SK-N-SH (cell line): ENCODE data around the gene BRD1. TPM values are rescaled to one million over a fixed set of nuclear protein-coding genes. Genes with fewer than 3 reads are reported as not detected.

Source experiments
- CTCF ChIA-PET: fragments of 300-600, 350-600 bp; formaldehyde crosslinking; extraction: SDS; loops from one replicate; lab custom pipeline; 2021; lab: Yijun Ruan, JAX
- POLR2A ChIA-PET: fragments of 350-600 bp; sonication (Branson Sonifier 250); formaldehyde crosslinking; extraction: SDS; loops from one replicate; lab custom pipeline; 2020; ENCODE audit warnings: antibody characterized with exemption, inconsistent platforms; lab: Yijun Ruan, JAX
- DNase-seq: peaks from one replicate; pipeline ENCODE4 v3.0.0; 2012
- H2AFZ ChIP-seq: fragments of 200-600 bp; sonication (generic); 2 replicates; pipeline ENCODE4 v1.8.1; 2016; ENCODE audit warnings: antibody characterized with exemption, mild to moderate bottlenecking, low read depth
- H3F3A ChIP-seq: fragments of 200-600 bp; sonication (generic); replicated peaks from 2 replicates; pipeline ENCODE3; 2016; ENCODE audit warnings: antibody characterized with exemption, mild to moderate bottlenecking; ENCODE audit not compliant: insufficient read depth
- H3K27ac ChIP-seq, 2 experiments: fragments of 200-500 bp in 1 of 2; fragments of 200-600 bp in 1 of 2; sonication (Bioruptor generic) in 1 of 2; sonication (generic), shearing (Covaris generic) in 1 of 2; 2 replicates each; pipeline versions ENCODE4 v1.5.1 to v1.6.1; 2014 to 2016; ENCODE audit warnings: low read depth in 2 of 2, inconsistent platforms in 1 of 2, low read length in 1 of 2, mild to moderate bottlenecking in 1 of 2, mixed read lengths in 1 of 2
- H3K27me3 ChIP-seq: fragments of 200-600 bp; sonication (generic), shearing (Covaris generic); 2 replicates; pipeline ENCODE4 v1.6.1; 2016; ENCODE audit warnings: mixed run types; ENCODE audit not compliant: insufficient read depth
- H3K36me3 ChIP-seq, 2 experiments: fragments of 200-500 bp in 1 of 2; fragments of 200-600 bp in 1 of 2; sonication (Bioruptor generic) in 1 of 2; sonication (generic) in 1 of 2; replicated peaks in 1 of 2; 2 replicates each; pipeline versions ENCODE3 to v1.5.1; 2014 to 2016; ENCODE audit warnings: low read length in 1 of 2, mild to moderate bottlenecking in 1 of 2; ENCODE audit not compliant: insufficient read depth in 2 of 2, control insufficient read depth in 1 of 2
- H3K4me1 ChIP-seq, 2 experiments: fragments of 200-500 bp in 1 of 2; fragments of 200-600 bp in 1 of 2; sonication (Bioruptor generic) in 1 of 2; sonication (generic), shearing (Covaris generic) in 1 of 2; 2 replicates each; pipeline versions ENCODE4 v1.5.1 to v1.6.1; 2014 to 2016; ENCODE audit warnings: low read depth in 1 of 2, low read length in 1 of 2, mixed run types in 1 of 2; ENCODE audit not compliant: insufficient read depth in 2 of 2, control insufficient read depth in 1 of 2
- H3K4me2 ChIP-seq: fragments of 200-600 bp; sonication (generic), shearing (Covaris generic); 2 replicates; pipeline ENCODE4 v1.6.1; 2017; ENCODE audit warnings: mixed run types
- H3K4me3 ChIP-seq, 2 experiments: fragments of 200-500 bp in 1 of 2; fragments of 200-600 bp in 1 of 2; sonication (Bioruptor generic) in 1 of 2; sonication (generic), shearing (Covaris generic) in 1 of 2; 2 replicates each; pipeline versions ENCODE4 v1.5.1 to v1.8.1; 2014 to 2016; ENCODE audit warnings: low read depth in 2 of 2, inconsistent platforms in 1 of 2, low read length in 1 of 2, mild to moderate bottlenecking in 1 of 2, mixed read lengths in 1 of 2, moderate library complexity in 1 of 2
- H3K79me2 ChIP-seq: fragments of 200-600 bp; sonication (generic); 2 replicates; pipeline ENCODE4 v1.8.1; 2017; ENCODE audit warnings: mild to moderate bottlenecking; ENCODE audit not compliant: insufficient read depth
- H3K9ac ChIP-seq: fragments of 200-600 bp; sonication (generic); 2 replicates; pipeline ENCODE4 v1.6.1; 2017; ENCODE audit warnings: mixed run types
- H3K9me2 ChIP-seq: fragments of 200-600 bp; sonication (generic); 2 replicates; pipeline ENCODE4 v1.6.1; 2017; ENCODE audit warnings: mixed run types
- H3K9me3 ChIP-seq: fragments of 200-600 bp; sonication (generic); 2 replicates; pipeline ENCODE4 v1.6.1; 2017; ENCODE audit warnings: mixed run types, mild to moderate bottlenecking, moderate library complexity
- H4K20me1 ChIP-seq: fragments of 200-600 bp; sonication (generic); 2 replicates; pipeline ENCODE4 v1.6.1; 2017; ENCODE audit warnings: mild to moderate bottlenecking, mixed run types; ENCODE audit not compliant: insufficient read depth
- ELF1 ChIP-seq: IDR thresholded peaks from 2 replicates; pipeline ENCODE4 v1.4.0; 2012
- EZH2phosphoT487 ChIP-seq: fragments of 200-600 bp; sonication (generic); IDR thresholded peaks from 2 replicates; pipeline ENCODE4 v1.6.1; 2017; ENCODE audit warnings: low read depth, mixed run types, mild to moderate bottlenecking, antibody characterized with exemption, moderate library complexity, borderline replicate concordance
- GABPA ChIP-seq: IDR thresholded peaks from 2 replicates; pipeline ENCODE4 v1.4.0; 2012; ENCODE audit warnings: low read depth, mild to moderate bottlenecking
- GATA2 ChIP-seq: sonication (generic); formaldehyde crosslinking; IDR thresholded peaks from 2 replicates; pipeline ENCODE4 v1.5.0; 2020; ENCODE audit warnings: mild to moderate bottlenecking, missing genetic modification reagents
- JUND ChIP-seq: IDR thresholded peaks from 2 replicates; pipeline ENCODE4 v1.4.0; 2012
- MAX ChIP-seq: IDR thresholded peaks from 2 replicates; pipeline ENCODE4 v1.4.0; 2012; ENCODE audit warnings: low read depth
- MEF2A ChIP-seq: IDR thresholded peaks from 2 replicates; pipeline ENCODE4 v1.4.0; 2012; ENCODE audit warnings: low read depth, borderline replicate concordance
- PBX3 ChIP-seq: IDR thresholded peaks from 2 replicates; pipeline ENCODE4; 2012
- RAD21 ChIP-seq: IDR thresholded peaks from 2 replicates; pipeline ENCODE4 v1.6.1; 2012; ENCODE audit warnings: mild to moderate bottlenecking, low read length
- REST ChIP-seq: IDR thresholded peaks from 2 replicates; pipeline ENCODE4 v1.6.1; 2012; ENCODE audit warnings: mild to moderate bottlenecking, low read depth, low read length, moderate library complexity
- RFX5 ChIP-seq: IDR thresholded peaks from 2 replicates; pipeline ENCODE4 v1.6.1; 2012; ENCODE audit warnings: mild to moderate bottlenecking, improper control_type of control experiment, low read length
- TAF1 ChIP-seq: IDR thresholded peaks from 2 replicates; pipeline ENCODE4 v1.6.1; 2012; ENCODE audit warnings: low read depth, mild to moderate bottlenecking, low read length, moderate library complexity, borderline replicate concordance
- TCF12 ChIP-seq: IDR thresholded peaks from 2 replicates; pipeline ENCODE4 v1.4.0; 2012
- USF1 ChIP-seq: IDR thresholded peaks from 2 replicates; pipeline ENCODE4 v1.4.0; 2012; ENCODE audit warnings: low read depth, borderline replicate concordance
- ZBTB33 ChIP-seq: IDR thresholded peaks from 2 replicates; pipeline ENCODE4 v1.4.0; 2012; ENCODE audit warnings: low read depth, borderline replicate concordance
- WGBS: methylation state at CpG from one replicate; pipeline ENCODE4 v1.1.6; 2017; ENCODE audit warnings: low lambda C conversion rate; 5-methylcytosine and 5-hydroxymethylcytosine counted together
- polyA plus RNA-seq, 3 experiments: library from polyadenylated mRNA; depleted of rRNA; stranded (reverse); fragments of >200 nt; gene quantifications; 2 replicates each; pipeline ENCODE4 v1.2.3, GENCODE V29; 2012

Gene BRD1
- polyA plus RNA-seq, 1 of the 3 experiments (the other 2 are of a cell fraction): 10.3 TPM

- no peaks in the 10 kb centered on the region for H3K27me3 ChIP-seq
- TF ChIP-seq RFX5 (no peak), ELF1 (no peak), TCF12 (no peak), MAX (no peak), PBX3 (no peak), ZBTB33 (no peak)
- no peak overlapping the region for H3K9ac ChIP-seq
- H3K79me2 ChIP-seq: no peaks in the 10 kb centered on the region
- POLR2A ChIA-PET: no interaction called here
- no peaks in the 10 kb centered on the region for H3F3A ChIP-seq
- no peaks in the 10 kb centered on the region for H4K20me1 ChIP-seq
- H3K4me3 ChIP-seq: no peak overlapping the region
- CTCF ChIA-PET: interaction anchor here (1.0 kb wide), 1 partner anchor 9 kb away, joined by 4 read pairs; no protein-coding TSS in a partner anchor
- 81% methylated on average over 25 of the region's 29 CpGs for WGBS
- H3K27ac ChIP-seq: no peak overlapping the region
- no peak overlapping the region for H2AFZ ChIP-seq
- no peaks in the 10 kb centered on the region for H3K4me1 ChIP-seq
- no peaks in the 10 kb centered on the region for H3K9me2 ChIP-seq
- no peaks in the 10 kb centered on the region for H3K9me3 ChIP-seq
- no peaks in the 10 kb centered on the region for H3K36me3 ChIP-seq
- DNase-seq: no peak
- no peak overlapping the region for H3K4me2 ChIP-seq
Measured at GRCh38 chr22:49838771-49839717, 11.4 kb upstream of the BRD1 start.

- no peaks in the 10 kb centered on the region for H3F3A ChIP-seq
- no peak overlapping the region for H3K27ac ChIP-seq
- no peaks in the 10 kb centered on the region for H4K20me1 ChIP-seq
- no peaks in the 10 kb centered on the region for H3K9me2 ChIP-seq
- WGBS: 68% methylated on average over 11 of the region's 11 CpGs
- H3K79me2 ChIP-seq: no peaks in the 10 kb centered on the region
- no peak overlapping the region for H2AFZ ChIP-seq
- CTCF ChIA-PET: no interaction called here
- no peak overlapping the region for H3K4me3 ChIP-seq
- POLR2A ChIA-PET: no interaction called here
- no peak overlapping the region for H3K9ac ChIP-seq
- H3K36me3 ChIP-seq: no peaks in the 10 kb centered on the region
- no peak for DNase-seq
- no peak overlapping the region for H3K4me2 ChIP-seq
- H3K27me3 ChIP-seq: no peaks in the 10 kb centered on the region; the same call in 1 of the 2 replicates
- H3K4me1 ChIP-seq: no peaks in the 10 kb centered on the region
- H3K9me3 ChIP-seq: no peaks in the 10 kb centered on the region
- TF ChIP-seq MEF2A (no peak), REST (no peak), GABPA (no peak), RAD21 (no peak), ELF1 (no peak), ZBTB33 (no peak), TAF1 (no peak), GATA2 (CRISPR knock-in tag) (no peak), EZH2phosphoT487 (no peak), USF1 (no peak), JUND (no peak)
Measured at GRCh38 chr22:49833340-49834007, 5.8 kb upstream of the BRD1 start.
